ENCODE data around the gene SPINK8.
A peak's percentile ranks its signal among the peaks of the same experiment; 100 is the strongest.
"Not testable (repeated sequence)": the region's sequence is repeated elsewhere in the genome, so short reads cannot be mapped to it uniquely, and the experiment has no call there.

The SPINK8 gene

DNA sequence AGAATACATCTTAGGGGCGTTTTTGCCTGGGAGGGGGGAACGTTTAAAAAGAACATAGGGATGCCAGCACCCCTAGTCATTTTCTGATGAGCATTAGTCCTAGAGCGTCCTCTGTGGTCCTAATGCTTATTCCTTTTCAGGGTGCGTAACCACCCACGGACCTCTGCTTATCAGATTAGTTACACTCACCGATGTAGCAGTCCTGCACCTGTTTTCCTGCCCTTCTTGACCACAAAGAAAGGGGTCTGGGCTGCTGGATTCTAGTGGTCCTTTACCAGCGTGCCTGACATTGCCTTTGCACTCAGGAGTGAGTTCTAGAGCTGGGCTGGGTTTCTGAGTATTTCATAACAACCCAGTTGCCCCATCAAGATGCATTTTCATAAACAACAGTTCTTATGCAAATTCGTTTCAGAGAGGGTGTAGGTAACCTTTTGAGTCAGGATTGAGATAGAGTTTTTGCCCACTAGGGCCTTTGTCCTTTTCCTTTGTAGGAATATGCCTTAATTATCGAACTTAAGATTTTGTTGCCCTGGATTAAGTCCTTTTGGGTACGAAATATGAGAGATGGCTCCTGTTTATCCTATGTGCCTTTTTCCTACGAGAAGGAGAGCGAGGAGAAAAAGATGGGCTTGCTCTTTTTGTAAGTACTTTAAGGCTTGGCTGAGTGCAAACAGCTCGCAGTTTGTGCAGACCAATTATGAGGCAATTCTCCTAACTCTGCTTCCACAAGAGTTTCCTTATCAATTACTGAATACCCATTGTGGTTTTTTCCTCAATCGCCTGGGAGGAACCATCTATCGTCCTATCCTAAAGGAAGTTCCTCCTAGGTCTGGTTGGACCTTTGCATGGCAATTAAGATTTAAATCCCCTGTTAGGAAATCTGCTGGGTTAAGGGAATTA lies at the start of gene SPINK8:
Gene SPINK8, minus strand, starts transcription at position 316 of the 900 bp plus-strand sequence. CDS start 5,320 bp downstream, outside the sequence.
- DNase-seq, result not testable (repeated sequence)

DNA sequence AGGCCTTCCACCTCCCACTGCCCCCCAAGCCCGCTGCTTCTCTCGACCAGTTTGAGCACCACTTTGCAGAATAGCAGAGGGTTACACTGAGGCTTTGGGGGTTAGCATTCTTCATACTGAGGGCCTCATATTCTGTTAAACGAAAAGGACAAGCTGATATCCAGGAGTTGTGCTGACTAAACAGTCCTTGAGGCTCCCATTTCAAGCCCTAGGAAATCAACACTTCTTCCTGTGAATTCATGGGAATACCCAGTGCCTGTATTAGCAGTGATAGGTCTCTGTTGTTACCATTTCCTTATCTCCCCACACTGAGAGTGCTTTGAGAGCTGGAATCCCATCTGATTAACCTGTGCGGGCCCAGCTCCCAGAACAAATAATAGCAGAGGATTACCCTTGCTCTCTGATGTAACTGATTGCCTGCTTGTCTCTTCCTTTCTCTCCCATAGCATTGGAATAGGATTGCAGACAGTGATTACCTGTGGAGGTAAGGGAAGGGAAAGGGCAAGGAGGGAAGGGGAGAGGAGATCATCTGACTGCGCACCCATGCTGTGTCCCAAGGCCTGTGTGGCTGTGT lies 39.5 kb upstream of the SPINK8 start:
- DNase-seq, result no peak

DNA sequence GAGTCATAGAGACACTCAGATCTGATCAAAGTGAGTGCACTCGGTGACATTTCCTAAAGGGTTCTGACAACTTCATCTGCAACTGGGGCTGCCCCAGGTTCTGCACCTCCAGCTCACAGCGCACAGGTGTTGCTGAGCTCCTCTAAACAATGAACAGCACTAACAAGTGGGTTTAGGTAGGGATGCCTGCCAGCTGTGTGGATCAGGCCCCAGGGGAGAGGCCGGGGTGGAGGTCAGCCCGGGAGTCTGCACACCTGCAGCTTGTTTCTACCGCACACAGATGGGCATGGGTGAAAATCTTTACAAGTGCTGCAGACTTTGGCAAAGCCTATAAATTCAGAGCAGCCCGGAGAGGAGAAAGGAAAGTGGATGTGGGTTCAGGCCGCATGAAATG lies 38.9 kb upstream of the SPINK8 start:
- DNase-seq, result no peak

DNA sequence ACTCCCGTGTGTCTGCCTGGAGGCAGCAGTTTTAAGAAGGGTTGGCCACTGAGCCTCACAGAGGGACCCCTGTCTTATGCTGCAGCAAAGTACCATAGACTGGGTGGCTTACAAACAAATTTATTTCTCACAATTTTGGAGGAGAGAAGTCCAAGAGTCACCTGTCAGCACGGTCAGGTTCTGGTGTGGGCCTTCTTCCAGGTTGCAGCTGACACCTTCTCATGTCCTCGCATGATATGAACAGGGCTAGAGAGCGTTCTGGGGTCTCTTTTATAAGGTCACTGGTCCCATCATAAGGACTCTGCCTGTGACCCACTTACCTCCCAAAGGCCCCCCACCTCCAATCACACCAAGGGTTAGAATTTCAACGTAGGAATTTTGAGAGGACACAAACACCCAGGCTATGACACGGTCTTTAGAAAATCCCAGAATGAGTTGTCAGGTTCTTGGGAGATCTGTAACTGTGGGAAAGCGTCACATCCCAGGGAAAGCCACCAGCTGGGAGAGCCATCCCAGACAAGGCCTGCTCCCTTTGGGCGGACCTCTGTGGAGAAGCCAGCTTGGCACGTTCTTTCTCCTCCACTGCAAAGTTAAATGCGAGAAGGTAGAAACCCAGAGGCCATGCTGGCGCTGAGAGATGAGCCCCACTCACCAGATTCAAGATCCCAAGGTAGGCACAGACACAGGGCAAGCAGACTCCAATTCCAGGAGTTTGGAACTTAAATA lies 38.4 kb upstream of the SPINK8 start, which contains the start of gene FBXW12:
Gene FBXW12, plus strand, starts transcription at position 569 of the 726 bp plus-strand sequence. CDS start 549 bp downstream, outside the sequence.
- no peak for DNase-seq

DNA sequence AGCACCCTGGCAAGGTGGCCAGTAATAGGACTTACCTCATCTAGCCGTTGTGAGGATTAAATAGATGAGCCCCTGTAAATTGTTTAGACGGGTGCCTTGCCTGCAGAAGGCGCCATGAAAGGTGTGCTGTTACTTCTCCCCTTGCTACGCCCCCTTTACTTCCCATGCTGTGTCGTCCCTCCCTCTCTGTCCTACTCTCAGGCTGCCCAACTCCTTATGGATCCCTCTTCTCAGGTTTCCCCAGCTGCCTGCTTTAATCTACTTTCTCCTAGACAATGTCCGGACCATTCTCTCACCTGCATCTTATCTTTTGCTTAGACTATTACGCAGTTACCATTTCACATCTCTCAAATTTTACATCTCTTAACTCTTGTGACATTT lies 36.9 kb upstream of the SPINK8 start:
- no peak for DNase-seq

DNA sequence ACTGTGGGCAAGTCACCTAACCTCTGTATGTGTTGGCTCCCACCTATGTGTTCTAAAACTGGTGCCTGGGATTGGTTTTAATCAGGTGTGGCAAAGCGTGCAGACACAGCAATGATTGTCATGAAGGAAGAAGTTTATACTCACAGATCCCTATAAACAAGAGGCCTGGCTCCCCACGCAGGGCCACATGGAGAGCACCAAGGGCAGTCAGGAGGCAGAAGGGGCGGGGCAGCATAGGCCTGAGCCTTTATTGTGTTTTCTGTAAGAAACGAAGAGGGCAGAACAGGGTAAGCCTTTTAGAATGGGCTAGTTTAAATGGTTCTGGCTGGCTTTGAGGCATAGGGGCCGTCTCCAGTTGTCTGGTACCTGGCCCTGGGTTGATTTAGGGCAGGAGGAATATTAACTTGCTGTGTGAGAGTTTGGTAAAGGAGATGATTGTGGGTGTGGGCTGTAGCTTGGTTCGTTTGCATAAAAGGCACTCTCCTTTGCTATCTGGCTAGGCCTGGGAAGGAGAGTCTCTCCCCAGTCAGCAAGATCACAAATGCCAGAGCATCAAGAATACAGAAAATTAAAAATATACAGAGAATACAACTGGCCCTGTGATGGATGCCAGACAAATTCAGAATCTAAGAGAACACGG lies 36.4 kb upstream of the SPINK8 start:
- no peak for DNase-seq

DNA sequence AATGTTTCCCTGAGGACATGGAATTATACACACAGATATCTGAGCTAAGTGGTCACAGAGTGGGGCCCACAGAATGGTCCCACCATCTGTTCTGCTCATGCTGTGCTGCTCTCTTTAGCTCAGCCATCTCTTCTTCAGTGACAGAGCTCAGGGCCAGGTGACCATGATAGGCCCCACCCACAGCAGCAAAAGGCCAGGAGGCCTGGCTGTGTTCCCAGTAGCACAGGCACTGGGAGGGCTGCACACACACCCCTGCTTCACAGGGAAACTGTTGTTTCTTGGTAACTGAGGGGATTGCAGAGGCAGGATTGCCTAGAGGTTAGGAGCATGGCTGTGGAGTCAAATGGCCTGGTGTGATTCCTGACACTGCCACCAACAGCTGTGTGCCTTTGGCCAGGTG lies 33.7 kb upstream of the SPINK8 start:
- DNase-seq, result peak in 3 of 56 donors; percentile 2 to 5 (median 2)

DNA sequence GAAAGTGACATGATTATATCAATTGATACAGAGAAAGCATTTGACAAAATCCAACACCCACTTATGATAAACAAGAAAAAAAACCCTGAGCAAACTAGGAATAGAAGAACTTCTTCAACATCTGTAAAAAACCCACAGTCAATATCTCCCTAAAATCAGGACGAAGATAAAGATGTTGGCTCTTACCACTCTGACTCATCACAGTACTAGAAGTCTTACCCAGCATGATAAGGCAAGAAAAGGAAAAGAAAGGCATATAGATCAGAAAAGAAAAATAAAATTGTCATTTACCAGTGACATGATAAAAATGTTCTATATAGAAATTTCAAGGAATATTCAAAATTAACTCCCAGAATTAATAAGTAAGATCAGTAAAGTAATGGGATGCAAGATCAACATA lies 31.4 kb upstream of the SPINK8 start:
- DNase-seq, result no peak

DNA sequence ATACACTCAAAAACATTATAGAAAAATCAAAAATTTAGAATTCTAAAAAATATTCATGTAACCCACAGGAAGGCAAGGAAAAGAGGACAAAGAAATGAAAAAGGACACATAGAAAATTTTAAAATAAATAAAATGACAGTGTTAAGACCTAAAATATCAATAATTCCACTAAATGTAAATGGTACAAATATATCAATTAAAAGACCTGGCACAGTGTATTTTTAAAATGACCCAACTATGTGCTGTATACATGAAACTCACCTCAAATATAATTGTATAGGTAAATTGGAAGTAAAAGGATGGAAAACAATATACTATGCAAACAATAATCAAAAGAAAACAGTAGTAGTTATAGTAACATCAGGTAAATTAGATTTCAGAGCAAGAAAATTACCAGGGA lies 28.5 kb upstream of the SPINK8 start:
- DNase-seq, result no peak

DNA sequence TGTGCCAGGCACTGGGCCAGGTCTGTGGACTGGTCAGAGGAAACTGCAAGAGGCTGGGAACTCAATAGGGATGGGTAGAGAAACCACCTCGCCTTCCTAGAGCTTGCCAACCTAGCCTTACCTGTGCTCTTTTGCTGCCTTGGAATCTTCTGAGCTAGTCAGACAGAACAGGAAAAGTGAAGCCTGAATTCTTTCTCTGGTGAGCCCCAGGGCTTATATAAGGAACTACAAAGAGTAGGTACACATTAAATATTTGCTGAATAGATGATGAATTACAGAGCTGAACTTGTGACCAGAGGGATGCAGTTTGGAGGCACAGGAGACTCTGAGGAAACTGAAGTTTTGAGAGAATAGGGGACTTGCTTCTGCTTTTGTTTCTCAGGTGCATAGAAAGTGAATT lies 23.0 kb upstream of the SPINK8 start:
- no peak for DNase-seq

DNA sequence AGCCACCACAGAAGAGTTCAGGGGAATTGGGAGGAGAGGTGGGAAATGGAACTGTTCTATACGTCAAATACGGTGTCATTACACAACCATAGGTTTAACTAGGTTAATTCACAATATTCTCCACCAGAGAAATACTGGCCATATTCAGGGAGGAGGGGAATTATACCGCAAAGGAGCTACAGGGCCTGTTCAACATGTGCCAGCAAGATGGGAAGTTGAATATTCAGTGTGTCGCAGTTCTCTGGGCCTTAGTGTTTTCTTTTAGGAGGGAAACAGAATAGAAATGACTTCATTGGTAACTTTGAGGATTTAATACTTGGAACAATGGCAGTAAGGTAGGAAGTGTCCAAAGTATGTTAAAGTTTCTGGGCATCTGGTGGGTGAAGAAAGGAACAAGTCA lies 20.5 kb upstream of the SPINK8 start:
- no peak for DNase-seq

DNA sequence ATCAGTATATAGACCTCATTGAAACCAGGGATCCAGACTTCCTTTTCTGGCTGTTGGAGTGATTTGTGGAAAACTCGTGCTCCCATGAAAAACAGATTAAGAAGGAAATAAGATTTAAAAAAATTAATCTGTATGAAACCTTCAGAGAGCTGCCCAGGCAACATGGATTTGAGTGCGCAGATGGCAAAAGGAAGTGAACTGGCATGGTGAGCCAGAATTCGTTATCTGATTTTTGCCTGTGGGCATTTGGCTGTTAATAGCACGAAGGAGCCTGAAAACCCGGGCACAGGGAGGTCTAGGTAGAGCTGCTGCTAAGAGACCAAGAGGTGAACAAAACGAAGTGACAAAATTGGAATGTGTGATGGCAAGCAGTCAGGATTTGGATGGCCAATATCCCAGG lies 19.1 kb upstream of the SPINK8 start:
- no peak for DNase-seq

DNA sequence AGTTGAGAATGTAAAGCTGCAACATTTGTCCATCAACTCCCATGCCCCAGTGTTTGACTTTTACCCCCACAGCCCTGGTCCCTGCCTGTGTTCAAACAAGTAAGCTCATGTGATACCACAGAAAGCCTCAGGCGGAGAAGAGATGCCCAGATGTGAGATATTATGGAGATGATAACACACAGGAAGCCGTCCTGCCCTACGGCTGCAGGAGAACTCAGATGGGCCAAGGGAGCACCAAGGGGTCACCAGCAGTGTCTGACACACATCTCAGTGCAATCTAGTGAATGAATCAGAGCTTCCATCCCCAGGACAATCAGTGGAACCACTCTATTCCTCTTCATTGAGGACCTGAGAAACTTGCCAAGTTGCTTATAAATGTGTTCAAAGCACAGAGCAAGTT lies 14.0 kb upstream of the SPINK8 start:
- DNase-seq, result no peak

DNA sequence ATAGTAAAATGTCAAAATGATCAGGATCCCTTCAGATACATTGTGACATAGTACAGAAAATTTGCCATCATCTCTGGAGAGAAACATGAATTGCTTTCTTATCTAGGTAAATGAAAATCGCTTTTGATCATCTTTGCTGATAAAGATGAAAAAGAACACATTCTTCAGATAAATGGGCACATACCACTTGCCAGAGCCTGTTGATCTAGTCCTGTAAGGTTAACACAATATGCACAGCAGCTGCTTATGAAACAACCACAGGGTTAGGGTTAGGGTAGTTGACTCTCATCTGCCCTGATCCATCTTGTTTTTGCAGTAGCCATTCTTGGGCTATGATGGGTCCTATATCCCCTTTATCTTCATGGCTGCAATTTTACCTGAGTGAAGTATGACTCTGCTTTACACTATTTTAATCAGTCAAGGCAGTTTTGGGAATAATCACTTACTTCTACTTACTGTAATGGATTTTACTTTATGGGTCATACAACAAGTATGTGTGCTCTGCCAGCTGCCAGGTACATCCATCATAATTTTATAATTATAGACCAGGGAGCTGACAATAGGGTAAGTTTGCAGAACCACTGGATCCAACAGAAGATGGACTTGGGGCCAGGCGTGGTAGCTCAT lies 12.6 kb upstream of the SPINK8 start:
- no peak for DNase-seq

DNA sequence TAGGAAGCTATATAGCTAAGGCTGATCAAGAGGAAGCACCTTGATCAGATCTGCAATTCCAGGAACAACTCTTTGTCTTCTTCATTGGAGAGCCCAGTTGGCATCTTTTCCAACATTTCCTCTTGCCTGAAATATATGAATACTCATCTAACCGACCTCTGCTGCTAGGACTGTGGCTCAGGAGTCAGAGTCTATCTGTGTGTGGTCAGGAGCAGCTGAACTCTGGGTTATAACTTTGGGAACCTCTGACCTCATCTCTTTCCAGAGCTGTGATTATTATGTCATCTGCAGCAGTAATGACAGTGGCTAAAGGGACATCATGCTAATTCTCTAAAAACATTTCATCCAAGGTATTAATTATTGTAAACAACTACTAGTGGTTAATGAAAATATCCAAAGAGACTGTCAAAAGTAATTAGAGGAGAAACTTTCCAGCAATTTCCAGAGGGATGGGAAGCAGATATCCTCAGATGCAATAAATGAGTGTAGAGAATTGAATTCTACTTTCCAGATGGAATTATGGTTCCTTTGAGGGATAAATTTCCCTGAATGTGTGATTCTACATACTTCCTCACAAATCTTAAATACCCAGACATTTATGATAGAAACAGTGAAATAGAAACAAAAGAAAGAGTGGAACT lies 11.5 kb upstream of the SPINK8 start:
- DNase-seq, result no peak

DNA sequence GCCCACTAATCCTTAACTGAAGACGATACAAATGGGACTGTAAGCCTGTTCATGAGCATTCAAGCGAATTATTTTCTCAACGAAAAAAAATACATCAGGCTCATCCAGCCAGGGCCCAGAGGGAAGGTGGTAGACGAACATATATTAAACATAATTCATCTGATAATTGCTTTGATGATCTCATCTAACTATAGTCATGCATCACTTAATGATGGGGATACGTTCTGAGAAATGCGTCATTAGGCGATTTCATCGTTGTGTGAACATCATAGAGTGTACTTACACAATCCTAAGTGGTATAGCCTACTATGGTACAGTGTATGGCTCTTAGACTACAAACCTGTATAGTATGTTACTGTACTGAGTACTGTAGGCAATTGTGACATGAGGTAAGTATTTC lies 10.0 kb upstream of the SPINK8 start:
- no peak for DNase-seq

DNA sequence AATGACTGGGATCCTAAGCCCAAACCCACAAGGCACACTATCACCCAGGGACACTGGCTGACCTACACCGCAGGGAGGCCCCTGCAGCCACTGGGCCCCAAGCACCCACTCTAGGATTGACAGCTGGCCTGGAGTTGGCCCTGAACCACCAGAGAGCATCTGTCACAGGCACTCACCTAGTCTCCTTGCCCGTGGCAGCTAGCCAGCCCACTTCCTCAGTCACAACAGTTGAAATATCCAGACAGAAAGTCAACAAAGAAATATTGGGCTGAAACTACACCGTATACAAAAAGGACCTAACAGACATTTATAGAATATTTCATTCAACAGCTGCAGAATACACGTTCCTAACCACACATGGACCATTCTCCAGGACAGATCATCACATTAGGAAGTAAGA lies 5.2 kb upstream of the SPINK8 start:
- no peak for DNase-seq

DNA sequence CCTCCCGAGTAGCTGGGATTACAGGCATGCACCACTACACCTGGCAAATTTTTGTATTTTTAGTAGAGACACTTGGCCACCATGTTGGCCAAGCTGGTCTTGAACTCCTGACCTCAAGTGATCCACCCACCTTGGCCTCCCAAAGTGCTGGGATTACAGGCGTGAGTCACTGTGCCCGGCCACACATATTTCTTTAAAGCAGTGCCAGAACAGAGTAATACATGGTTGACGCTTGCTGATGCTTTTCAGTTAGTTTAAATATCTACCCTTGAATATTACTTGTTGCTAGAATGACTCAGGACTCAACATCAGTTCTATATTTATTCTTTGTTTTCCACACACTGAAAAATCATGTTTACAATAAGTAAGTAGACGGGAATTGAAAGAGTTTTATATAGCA lies 4.1 kb upstream of the SPINK8 start:
- not testable (repeated sequence) for DNase-seq

DNA sequence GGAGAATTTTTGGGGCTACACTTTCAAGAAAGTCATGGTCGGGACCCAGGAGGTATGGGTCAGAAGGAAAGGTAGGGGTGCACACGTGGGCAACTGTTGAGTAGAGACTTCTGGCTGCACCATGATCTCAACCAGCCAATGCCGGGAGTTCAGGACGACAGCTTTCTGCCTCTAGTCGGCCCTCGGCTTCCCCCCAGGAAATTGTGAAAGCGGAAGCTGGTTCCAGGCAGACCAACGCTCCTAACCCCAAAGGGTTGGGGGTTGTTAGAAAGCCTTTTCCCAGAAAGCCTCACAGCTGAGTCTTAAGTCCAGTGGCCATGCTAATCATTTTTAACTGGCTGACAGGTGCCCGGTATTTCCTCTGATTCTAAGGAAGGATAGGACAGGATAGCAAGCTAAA lies 1.8 kb upstream of the SPINK8 start:
- DNase-seq, result not testable (repeated sequence)

DNA sequence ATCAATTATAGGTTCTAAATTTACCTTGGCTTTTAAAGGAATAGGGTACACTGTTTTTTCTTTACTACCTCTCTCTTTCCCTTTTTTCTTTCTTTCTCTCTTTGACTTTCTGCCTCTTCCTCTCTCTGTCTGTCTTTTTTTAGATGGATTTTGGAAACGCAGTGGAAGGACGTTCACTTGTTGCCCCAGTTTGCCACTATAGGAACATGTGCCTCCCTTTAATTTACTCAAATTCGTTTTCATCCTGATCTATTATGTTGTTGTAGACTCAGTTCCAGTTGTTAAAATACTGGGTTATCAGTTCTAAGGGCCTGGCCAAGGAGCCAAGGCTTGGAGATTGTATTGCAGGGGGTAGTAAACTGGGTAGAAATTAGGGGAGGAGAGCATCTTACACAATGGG lies 1.1 kb upstream of the SPINK8 start:
- no peak for DNase-seq

Data from amygdala (tissue), 56 donors.